Measurements from ENCODE around the gene C17orf78.

DNA sequence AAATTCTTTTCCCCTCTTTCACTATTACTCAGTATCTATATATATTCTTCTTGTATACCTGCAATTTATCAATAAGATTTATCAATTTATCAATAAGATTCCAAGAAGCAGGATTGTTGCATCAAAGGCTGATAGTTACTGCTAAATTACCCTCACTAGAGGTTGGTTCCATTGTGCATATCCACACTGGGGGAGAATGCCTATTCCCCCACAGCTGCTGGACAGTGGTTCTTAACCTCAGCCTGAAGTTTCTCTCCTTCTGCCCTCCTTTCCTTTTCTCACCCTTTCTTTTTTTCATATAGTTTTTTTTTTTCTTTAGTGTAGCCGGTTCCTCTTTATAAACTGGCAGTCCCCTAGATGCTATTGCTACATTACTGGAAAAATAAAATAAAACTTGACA lies 6.3 kb downstream of the C17orf78 start:
- TF ChIP-seq REST (IDR thresholded peaks at IDR 0.05; ENCODE audit: low read depth), result no peak
- TF ChIP-seq EZH2phosphoT487 (IDR thresholded peaks at IDR 0.05; ENCODE audit: borderline replicate concordance), result no peak
- TF ChIP-seq POLR2A (IDR thresholded peaks at IDR 0.05; ENCODE audit: borderline replicate concordance, extremely low read depth, insufficient read depth, insufficient read length), result no peak
- no peak for TF ChIP-seq CTCF (IDR thresholded peaks at IDR 0.05 in 2 of 3, conservative IDR thresholded peaks at IDR 0.05 in 1 of 3; ENCODE audit: borderline replicate concordance in 1 of 3, insufficient read depth in 1 of 3, low read depth in 2 of 3, low read length in 2 of 3)
- no peak for TF ChIP-seq TCF7L2 (IDR thresholded peaks at IDR 0.05; ENCODE audit: borderline replicate concordance, extremely low read depth, insufficient read depth, insufficient read length)
- TF ChIP-seq SP1 (IDR thresholded peaks at IDR 0.05; ENCODE audit: low read depth), result no peak
- no peak for TF ChIP-seq ZFX (IDR thresholded peaks at IDR 0.05)
- TF ChIP-seq EGR1 (IDR thresholded peaks at IDR 0.05; ENCODE audit: low read depth), result no peak
- TF ChIP-seq SRF (IDR thresholded peaks at IDR 0.05; ENCODE audit: low read depth), result no peak
- no peak for TF ChIP-seq EZH2 (IDR thresholded peaks at IDR 0.05)
- no peak for TF ChIP-seq FOSL1 (IDR thresholded peaks at IDR 0.05; ENCODE audit: low read depth)

Data from HCT116 (cell line).